Measurements from ENCODE around the gene ITGBL1.

DNA sequence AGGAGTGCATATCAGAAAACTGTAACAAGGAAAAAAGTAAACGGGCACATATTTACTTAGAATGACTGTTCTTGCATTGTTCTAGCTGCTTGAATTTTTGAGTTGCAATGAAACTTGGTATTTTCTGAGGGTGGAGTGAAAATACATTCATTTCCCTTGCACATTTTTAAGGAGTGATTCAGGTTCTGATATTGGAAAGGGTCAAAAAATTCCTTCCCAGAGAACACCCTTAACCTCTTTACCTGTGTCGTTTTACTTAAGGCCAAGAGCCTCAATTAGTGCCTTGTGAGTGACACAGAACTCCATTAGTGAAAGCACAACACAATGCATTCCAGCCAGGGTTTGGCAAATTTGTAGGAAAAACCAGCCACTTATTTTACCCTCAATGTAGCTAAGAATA, 2.3 kb downstream of the ITGBL1 start:
- TF ChIP-seq, protein P1, sequence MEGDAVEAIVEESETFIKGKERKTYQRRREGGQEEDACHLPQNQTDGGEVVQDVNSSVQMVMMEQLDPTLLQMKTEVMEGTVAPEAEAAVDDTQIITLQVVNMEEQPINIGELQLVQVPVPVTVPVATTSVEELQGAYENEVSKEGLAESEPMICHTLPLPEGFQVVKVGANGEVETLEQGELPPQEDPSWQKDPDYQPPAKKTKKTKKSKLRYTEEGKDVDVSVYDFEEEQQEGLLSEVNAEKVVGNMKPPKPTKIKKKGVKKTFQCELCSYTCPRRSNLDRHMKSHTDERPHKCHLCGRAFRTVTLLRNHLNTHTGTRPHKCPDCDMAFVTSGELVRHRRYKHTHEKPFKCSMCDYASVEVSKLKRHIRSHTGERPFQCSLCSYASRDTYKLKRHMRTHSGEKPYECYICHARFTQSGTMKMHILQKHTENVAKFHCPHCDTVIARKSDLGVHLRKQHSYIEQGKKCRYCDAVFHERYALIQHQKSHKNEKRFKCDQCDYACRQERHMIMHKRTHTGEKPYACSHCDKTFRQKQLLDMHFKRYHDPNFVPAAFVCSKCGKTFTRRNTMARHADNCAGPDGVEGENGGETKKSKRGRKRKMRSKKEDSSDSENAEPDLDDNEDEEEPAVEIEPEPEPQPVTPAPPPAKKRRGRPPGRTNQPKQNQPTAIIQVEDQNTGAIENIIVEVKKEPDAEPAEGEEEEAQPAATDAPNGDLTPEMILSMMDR (IDR thresholded peaks at IDR 0.05) = no peak
- no peak for TF ChIP-seq POLR2AphosphoS5 (IDR thresholded peaks at IDR 0.05)
